ENCODE data around the gene MZF1.

The MZF1 gene

GRCh38 chr19:58536852-58537798, 36.0 kb downstream of the MZF1 start:
- TF ChIP-seq CTCF (conservative IDR thresholded peaks at IDR 0.05): no peak
- no peak overlapping the region for H3K27ac ChIP-seq

GRCh38 chr19:58535857-58536256, 37.3 kb downstream of the MZF1 start:
- no peak overlapping the region for H3K27ac ChIP-seq
- TF ChIP-seq CTCF (conservative IDR thresholded peaks at IDR 0.05): no peak

GRCh38 chr19:58531034-58531840, 41.9 kb downstream of the MZF1 start:
- TF ChIP-seq CTCF (conservative IDR thresholded peaks at IDR 0.05): no peak

GRCh38 chr19:58529405-58529804, 43.7 kb downstream of the MZF1 start:
- H3K27ac ChIP-seq: no peak overlapping the region
- no peak for TF ChIP-seq CTCF (conservative IDR thresholded peaks at IDR 0.05)

More at GRCh38 chr19:58531034-58531840, 41.9 kb downstream of the MZF1 start:
- no peak overlapping the region for H3K27ac ChIP-seq

GRCh38 chr19:58522709-58523108, 50.4 kb downstream of the MZF1 start:
- no peak for TF ChIP-seq CTCF (conservative IDR thresholded peaks at IDR 0.05)
- H3K27ac ChIP-seq: no peak overlapping the region

- H3K27ac ChIP-seq: peak overlapping the region; percentile 98
- no peak for TF ChIP-seq CTCF (conservative IDR thresholded peaks at IDR 0.05)
These were observed 51.5 kb downstream of the MZF1 start for GRCh38 chr19:58521651-58522050.

GRCh38 chr19:58520257-58520599, 52.9 kb downstream of the MZF1 start:
- TF ChIP-seq CTCF (conservative IDR thresholded peaks at IDR 0.05): no peak
- H3K27ac ChIP-seq: peak overlapping the region; percentile 98
